HG02870 (cell line): ENCODE data around the gene REXO4.

Source experiments
- ATAC-seq: cut with Tn5 transposase; IDR thresholded peaks from one replicate; pipeline ENCODE4 v1.9.1; 2021; ENCODE audit warnings: mild to moderate bottlenecking, moderate library complexity; ENCODE audit not compliant: unreplicated experiment

Gene REXO4, protein sequence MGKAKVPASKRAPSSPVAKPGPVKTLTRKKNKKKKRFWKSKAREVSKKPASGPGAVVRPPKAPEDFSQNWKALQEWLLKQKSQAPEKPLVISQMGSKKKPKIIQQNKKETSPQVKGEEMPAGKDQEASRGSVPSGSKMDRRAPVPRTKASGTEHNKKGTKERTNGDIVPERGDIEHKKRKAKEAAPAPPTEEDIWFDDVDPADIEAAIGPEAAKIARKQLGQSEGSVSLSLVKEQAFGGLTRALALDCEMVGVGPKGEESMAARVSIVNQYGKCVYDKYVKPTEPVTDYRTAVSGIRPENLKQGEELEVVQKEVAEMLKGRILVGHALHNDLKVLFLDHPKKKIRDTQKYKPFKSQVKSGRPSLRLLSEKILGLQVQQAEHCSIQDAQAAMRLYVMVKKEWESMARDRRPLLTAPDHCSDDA

DNA sequence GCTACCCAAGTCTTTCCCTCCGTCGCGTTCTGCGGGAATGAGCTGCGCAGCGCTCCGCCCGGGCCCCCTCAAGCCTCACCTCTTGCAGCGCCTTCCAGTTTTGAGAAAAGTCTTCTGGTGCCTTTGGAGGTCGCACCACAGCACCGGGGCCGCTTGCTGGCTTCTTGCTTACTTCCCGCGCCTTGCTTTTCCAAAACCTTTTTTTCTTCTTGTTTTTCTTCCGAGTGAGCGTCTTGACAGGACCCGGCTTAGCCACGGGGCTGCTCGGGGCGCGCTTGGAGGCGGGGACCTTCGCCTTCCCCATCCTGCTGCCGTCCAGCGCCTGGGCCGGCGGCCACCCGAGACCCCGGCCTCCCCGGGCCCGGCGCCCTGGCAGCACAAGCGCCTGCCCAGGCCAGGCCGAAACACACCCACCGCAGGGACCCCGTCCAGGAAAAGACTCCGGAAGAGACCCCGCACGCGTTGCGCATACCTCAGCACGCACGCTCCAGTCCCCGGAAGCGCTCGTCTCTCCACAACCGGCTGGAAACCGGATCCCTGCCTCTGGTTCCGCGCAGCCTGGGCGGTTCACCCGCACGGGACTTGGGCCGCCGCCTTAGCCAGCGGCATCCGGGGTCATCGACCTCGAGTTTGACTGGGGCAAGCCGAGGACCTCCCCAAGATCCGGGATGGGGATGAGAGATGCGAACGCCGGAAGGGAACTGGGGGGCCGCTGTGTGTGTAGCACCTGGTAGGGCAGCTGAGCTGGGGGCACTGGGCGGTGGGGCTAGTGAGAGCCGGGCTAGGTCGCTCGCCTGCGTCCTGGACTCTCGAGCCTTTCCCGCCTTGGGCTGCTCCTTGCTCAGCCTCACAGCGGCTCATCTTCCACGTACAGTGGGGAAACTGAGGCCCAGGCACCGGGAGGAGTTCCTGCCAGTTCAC, at the start of gene REXO4:
REXO4 (minus strand) TSS at position 470 of the 921 bp plus-strand sequence; CDS start at position 304, 166 bp downstream.
- peak; percentile 67 for ATAC-seq

DNA sequence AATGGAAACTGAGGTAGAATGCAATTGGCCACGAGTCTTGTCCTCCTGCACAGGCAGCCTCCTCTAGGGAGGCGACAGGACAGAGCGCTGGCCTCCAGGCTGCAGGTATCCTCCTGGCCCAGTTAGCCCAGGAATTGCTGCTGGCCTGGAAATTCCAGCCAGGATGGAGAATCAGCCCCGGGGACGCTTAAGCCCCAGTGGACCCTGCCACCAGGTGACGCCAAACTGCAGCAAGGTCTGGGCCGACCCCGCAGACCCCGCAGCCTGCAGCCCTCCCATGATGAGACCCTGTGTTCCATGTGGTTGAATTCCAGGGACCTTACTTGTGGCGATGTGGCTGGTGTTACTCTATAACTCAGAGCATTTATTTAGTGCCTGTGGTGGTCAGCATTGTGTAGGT, 49.3 kb upstream of the REXO4 start:
- no peak for ATAC-seq

DNA sequence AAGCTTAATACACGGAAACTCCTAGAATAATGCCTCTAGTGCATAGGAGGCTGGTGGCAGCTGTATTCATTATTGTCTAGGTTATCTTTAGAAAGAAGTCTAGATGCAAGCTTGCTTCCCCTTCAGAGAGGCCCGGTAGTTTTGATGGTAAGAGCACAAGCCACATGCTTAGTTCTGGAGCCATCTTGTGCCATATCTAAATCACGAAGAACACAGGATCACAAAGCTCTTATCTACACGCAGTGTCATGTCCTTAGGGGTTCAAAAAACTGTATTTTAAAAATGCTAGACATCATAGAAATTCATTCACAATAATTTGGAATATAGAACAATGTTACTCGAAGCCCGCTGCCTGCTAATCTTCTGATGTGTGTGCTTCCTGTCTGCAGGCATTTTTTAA, 48.2 kb upstream of the REXO4 start:
- ATAC-seq, result no peak

DNA sequence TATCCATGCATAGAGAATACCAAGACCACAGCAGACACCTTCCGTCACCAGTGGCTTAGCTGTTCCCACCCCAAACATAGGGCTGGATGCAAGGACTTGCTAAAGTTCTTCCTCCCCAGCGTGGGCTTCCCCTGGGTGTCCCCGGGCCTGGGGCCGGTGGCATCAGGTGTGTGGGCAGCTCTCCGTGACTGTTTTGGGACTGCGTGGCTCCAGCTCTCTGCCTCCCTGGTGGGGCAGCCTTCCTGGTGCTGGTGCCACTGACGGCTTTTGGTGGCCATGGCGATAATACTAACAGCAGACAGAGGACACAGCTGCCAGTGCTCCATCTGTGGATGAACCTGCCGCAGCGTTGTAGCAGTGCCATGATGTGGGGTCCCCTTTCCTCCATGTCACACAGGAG, 46.8 kb upstream of the REXO4 start:
- no peak for ATAC-seq

DNA sequence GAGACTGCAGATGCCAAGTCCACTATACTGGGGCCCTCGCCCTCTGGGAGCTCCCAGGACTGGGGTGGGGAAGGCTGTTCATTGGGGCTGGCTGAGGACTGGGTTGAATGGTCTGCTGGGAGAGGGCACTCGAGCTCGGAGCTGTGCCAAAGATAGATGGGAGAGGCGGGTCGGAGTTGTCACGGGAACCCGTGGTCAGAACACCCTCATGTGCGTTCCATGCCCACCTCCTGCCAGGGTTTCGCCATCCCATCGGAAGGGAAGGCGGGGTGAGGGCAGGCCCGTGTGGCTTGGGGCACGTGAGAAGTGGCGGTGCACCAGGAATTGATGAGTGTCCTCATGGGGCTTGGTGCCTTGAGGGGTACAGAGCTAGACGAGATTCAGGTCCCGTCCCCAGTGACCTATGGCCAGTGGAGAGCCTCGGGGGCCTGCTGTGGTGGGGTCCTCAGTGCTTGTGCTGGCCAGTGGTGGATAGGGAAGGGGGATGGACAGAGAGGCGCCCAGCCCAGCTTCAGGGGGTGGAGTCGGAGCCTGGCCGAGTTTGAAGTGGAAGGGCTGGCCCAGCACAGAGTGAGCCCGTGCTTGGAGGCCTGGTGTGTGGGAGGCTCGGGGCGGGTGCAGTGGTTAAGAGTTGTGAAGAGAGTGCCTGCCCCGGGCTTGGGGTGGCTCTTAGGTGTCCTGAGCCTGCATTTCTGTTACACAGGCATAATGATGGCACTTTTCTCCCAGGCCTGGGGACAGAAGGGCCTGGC, 46.2 kb upstream of the REXO4 start:
- ATAC-seq, result no peak

DNA sequence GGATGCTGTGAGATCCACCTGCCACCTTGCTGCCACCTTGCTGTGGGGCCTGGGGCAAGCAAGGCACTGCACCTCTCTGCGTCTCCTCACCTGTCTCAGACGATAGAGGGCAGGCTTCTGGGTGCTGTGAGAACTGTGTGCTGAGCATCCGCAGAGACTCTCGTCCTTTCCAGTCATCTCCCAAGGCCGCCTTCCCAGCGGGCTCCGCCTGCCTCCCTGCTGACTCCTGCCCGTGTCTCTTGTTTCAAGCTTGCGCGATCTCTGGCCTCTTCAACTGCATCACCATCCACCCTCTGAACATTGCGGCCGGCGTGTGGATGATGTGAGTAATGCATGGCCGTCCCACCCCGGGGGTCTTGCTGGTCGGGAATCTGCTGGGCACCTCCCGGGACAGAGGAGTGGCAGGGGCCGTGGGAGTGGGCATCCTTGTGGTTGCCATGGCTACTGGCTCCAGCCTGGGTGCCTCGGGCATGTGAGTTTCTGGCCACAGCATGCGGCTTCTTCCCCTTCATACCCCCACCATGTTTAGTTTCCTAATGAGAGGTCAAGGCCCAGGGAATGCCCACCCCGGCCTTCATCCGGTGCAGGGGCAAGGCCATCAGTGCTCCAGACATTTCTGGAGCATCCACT, 45.5 kb upstream of the REXO4 start:
- no peak for ATAC-seq

DNA sequence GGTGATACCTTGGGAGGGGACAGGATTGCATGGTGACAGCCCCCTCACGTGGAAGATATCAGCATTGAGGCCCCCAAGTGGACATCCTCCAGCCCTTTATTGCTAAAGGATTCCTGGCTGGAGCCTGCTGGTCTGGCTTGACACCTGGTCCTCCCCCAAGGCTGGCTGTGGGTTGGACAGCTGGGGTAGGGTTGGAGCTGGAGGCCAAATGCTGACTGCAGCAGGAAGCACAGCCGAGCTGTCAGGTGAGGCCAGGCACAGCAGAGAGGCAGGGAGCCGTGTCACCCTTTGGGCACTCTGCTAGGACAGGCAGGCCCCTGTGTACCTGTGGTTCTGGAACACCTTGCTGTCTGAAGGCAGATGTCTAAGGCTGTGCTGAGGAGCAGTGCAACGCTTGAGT, 44.2 kb upstream of the REXO4 start:
- no peak for ATAC-seq

DNA sequence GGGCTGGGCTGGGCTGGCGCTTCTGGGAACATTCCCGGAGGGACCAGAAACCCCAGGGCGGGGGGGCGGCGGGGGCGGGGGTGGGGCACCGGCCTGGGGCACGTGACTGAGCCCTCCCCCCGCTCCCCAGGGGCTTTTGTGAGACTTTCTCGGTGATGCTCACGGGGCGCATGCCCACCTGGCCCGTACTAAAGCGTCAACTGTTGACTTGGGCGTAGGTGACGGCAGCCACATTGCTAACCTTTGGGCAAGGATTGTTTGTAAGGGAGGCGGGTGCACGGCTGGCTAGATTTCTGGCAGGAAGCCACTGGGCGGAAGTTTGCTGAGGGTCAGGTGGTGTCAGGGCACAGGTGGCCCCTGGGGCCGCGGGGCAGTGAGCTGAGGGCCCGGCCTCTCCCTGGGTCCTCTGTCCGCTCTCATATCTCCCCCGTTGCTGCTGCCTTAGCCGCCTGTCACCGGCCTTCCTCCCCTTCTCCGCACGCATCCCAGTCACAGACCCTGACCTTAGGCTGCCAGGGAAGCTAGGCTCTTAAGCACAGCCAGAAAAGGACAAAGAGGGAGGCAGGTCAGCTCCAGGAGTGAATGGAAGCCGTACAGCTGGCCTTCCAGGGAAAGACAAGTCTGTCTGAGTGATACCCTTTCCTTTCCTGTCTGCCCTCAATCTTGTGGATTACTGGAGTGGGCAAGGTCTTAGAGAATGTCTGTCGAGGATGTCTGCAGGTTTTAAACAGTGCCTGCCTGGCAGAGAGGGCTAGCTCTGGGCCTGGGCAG, 42.8 kb upstream of the REXO4 start:
- no peak for ATAC-seq

DNA sequence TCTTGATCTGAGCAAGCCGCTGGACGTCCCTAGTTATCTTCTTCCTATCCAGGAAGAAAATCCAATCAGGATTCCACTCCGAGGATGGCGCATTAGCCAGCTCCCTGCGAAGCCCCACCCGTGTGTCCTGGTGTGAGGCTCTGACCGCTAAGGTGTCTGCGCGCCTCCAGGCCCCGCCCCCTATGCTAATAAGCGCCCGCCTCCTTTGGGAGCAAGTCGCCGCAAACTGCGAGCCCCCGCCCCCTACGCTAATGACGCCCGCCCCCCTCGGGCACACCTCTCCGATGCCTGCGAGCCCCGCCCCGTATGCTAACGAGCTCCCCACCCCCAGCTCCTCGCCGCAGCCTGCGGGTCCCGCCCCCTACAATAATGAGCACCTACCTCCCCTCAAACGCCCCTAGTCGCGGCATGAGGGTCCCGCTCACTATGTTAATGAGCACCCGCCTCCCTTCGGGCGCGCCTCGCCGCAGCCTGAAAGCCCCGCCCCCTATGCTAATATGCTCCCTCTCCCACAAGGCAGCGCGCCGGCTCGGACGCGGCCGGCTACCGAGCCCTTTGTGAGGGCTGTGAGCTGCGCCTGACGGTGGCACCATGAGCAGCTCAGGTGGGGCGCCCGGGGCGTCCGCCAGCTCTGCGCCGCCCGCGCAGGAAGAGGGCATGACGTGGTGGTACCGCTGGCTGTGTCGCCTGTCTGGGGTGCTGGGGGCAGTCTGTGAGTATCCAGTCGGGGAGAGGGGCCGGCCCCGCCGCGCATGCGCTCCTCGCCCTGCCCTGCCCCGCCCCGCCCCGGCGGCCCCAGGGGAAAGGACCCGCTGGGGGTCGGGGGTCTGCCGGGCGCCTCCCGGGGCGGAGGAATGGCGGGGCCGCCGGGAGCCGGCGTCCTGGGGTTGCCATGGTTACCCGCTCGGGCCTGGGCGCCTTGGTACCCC, 41.9 kb upstream of the REXO4 start, which contains the start of gene CACFD1:
CACFD1 (plus strand) TSS at position 503 of the 929 bp plus-strand sequence; CDS start at position 592, 89 bp downstream.
- peak; percentile 69 for ATAC-seq

DNA sequence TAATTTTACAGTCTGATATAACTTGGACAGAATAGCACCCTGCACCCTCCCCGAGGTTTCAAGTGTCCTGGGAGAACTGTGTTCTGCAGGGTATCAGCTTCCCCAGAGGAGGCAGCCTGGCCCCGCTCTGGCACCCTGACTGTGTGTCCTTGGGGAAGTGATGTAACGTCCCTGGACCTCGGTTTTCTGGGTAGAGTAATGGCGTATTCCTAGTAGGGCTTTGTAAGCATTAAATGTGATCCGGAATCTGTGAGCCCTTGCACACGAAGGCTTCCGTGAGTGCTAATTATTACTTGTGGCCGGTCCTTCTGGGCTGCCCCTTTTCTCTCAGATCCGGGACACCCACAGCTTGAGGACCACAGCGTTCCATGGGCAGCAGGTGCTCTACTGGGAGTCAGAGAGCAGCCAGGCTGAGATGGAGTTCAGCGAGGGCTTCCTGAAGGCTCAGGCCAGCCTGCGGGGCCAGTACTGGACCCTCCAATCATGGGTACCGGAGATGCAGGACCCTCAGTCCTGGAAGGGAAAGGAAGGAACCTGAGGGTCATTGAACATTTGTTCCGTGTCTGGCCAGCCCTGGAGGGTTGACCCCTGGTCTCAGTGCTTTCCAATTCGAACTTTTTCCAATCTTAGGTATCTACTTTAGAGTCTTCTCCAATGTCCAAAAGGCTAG, 41.0 kb upstream of the REXO4 start:
- no peak for ATAC-seq

DNA sequence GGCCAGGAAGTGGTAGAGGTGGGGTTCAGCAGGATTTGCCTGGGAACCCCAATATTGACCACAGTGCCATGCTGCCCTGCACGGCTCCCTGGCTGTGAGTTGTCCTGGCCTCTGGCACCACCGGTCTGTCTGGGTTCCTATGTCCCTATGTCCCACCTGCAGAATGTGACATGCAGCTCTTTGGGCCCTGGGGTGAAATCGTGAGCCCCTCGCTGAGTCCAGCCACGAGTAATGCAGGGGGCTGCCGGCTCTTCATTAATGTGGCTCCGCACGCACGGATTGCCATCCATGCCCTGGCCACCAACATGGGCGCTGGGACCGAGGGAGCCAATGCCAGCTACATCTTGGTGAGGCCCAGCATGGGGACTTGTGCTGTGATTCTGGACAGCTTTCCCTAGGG, 39.9 kb upstream of the REXO4 start:
- no peak for ATAC-seq

DNA sequence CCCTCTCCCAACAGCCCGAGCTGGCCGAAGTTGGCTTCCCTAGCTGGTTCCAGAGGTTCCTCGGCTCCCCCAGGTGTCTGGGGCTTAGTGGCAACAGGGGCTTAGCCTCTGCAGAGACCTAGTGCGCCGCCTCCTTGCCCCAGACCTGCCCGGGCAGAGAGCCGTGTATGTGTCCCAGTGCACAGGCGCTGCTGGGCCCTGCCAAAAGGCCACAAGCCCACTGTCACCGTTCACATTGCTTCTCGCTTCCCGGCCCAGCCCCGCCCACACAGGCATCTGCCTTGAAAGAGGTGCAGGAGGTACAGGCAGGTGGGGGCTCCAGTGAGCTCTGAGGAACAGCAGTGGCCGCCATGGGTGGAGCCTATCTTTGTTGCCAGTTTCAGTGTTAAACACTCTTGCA, 39.4 kb upstream of the REXO4 start:
- no peak for ATAC-seq

DNA sequence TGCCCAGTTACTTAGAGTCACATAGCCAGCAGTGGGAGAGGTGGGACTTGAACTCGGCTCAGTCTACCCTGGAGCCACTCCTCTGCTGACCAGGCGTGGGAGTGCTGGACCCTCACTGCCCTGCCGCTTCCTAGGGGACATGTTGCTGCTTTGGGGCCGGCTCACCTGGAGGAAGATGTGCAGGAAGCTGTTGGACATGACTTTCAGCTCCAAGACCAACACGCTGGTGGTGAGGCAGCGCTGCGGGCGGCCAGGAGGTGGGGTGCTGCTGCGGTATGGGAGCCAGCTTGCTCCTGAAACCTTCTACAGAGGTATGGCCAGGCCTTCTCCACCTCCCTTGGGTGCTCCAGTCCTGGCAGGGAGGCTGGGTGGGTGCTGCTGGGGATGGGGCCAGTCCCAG, 38.6 kb upstream of the REXO4 start:
- no peak for ATAC-seq

DNA sequence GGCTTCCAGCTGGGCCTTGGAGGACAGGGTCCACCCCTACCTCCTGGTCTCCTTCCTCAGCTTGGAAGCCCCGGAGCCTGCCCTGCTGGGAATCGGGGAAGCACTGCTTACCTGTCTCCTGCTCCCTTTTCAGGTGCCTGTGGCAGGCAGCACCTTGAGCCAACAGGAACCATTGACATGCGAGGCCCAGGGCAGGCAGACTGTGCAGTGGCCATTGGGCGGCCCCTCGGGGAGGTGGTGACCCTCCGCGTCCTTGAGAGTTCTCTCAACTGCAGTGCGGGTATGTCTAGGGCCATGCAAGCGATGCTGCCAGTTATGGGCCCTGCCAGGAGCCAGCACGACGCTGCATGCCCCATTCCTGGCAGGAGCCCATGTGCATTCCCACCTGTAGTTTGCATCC, 38.1 kb upstream of the REXO4 start:
- no peak for ATAC-seq

DNA sequence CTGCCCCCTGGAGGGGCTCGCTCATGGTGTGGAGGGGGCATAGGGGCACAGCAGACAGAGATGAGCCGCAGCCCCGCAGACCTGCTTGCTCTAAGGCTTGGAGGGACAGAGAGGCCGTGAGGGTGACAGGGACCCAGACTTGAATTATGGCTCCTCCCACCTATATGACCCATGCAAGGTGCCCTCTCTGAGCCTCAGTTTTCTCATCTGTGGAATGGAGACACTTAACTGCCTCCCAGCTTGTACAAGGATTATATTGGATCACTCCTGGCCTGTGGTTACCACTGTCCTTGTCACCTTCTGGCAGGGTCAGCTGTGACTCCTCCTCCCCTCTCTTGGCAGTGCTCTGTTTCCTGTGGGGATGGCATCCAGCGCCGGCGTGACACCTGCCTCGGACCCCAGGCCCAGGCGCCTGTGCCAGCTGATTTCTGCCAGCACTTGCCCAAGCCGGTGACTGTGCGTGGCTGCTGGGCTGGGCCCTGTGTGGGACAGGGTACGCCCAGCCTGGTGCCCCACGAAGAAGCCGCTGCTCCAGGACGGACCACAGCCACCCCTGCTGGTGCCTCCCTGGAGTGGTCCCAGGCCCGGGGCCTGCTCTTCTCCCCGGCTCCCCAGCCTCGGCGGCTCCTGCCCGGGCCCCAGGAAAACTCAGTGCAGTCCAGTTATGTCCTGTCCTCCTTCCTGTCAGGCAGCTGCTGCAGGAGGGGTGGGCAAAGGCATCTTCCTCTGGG, 37.3 kb upstream of the REXO4 start:
- ATAC-seq, result no peak

DNA sequence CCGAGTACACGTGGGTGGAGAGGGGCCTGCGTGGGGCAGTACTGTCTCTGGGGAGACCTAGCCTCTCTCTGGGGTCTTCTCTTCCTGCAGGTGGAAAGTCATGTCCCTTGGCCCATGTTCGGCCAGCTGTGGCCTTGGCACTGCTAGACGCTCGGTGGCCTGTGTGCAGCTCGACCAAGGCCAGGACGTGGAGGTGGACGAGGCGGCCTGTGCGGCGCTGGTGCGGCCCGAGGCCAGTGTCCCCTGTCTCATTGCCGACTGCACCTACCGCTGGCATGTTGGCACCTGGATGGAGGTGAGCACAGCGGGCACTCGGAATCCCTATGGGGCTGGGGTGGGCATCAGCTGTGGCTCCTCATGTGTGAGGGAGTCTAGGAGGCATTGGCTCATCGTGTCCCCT, 36.5 kb upstream of the REXO4 start:
- ATAC-seq, result no peak

DNA sequence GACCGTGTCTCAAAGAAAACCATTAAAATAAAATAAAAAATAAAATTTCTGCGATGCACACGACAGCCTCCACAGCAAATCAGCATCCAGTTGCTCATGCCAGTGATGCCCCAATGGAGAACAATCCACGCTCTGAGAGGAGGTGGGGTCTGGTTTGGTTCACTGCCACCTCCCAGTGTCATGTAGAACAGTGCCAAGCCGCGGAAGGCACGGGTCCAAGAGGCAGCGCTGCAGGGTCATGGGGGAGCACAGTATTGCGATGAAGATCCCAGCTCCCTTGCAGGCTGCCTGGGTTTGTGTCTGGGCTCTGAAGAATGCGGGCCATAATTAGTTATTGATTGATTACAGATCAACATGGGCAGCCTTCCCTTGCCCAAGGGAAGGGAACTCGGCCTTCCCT, 35.8 kb upstream of the REXO4 start:
- no peak for ATAC-seq

DNA sequence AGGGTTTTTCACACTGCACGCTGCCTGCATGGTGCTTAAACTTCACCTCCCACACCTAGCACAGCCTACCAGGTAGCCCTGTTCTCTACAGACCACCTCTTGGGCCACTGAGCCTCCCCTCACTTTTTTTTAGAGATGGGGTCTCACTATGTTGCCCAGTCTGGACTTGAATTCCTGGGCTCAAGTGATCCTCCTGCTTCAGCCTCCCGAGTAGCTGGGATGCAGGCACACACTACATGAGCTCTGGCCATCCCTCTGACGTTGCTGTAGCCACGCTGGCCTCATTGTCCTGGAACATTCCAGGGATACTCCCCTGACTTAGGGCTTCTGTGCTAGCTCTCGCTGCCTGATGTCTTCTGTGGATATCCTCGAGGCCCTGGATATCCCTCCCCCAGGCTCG, 34.8 kb upstream of the REXO4 start:
- no peak for ATAC-seq
